ENCODE results near the gene NGF. TPM values are rescaled to one million over a fixed set of nuclear protein-coding genes. Genes with fewer than 3 reads are reported as not detected.

NGF gene
- total RNA-seq, 3 donors from 2014 or later (not counting 1 experiment from before 2014, with no cell fraction given), result not detected

DNA sequence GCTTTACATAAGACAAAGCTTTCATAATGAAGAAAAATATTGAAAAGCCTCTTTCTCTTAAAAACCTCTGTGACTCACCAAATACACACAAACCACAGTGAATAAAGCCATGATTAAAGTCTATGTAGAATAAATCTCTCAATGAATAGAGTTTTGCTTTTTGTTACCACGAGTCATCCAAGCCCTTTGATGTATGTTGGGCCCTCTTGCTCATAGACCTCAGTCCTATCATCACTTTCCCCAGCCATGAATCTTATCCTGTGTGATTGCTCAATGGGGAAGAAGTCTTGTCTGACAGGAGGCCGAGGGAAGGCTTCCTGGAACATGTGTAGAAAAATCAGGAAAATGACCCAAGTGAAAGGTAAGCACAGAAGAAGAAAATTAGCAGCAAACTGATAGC is 60.8 kb downstream of the NGF start:
- Mint-ChIP-seq H3K4me3 (no peak overlapping the region), H3K27me3 (ENCODE audit: low read depth in 2 of 2) (peaks cover 4 to 6% of the 10 kb centered on the region in 2 donors), H3K9me3 (no peaks in the 10 kb centered on the region), H3K4me1 (no peaks in the 10 kb centered on the region), H3K36me3 (no peaks in the 10 kb centered on the region), H3K27ac (no peak overlapping the region)
- TF ChIP-seq, protein P1, sequence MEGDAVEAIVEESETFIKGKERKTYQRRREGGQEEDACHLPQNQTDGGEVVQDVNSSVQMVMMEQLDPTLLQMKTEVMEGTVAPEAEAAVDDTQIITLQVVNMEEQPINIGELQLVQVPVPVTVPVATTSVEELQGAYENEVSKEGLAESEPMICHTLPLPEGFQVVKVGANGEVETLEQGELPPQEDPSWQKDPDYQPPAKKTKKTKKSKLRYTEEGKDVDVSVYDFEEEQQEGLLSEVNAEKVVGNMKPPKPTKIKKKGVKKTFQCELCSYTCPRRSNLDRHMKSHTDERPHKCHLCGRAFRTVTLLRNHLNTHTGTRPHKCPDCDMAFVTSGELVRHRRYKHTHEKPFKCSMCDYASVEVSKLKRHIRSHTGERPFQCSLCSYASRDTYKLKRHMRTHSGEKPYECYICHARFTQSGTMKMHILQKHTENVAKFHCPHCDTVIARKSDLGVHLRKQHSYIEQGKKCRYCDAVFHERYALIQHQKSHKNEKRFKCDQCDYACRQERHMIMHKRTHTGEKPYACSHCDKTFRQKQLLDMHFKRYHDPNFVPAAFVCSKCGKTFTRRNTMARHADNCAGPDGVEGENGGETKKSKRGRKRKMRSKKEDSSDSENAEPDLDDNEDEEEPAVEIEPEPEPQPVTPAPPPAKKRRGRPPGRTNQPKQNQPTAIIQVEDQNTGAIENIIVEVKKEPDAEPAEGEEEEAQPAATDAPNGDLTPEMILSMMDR (IDR thresholded peaks at IDR 0.05), result no peak
- Histone ChIP-seq H3K27me3 (ENCODE audit: control insufficient read depth, insufficient read depth, low read length) (no peaks in the 10 kb centered on the region), H3K4me1 (ENCODE audit: control insufficient read depth, insufficient read depth, low read length) (no peaks in the 10 kb centered on the region), H3K4me3 (ENCODE audit: low read length) (no peak overlapping the region), H3K36me3 (ENCODE audit: control insufficient read depth, insufficient read depth, low read length) (no peaks in the 10 kb centered on the region), H3K27ac (ENCODE audit: low read length) (no peak overlapping the region), H3K9me3 (ENCODE audit: control insufficient read depth, insufficient read depth, low read length) (no peaks in the 10 kb centered on the region)
- DNase-seq (no peak), ATAC-seq (no peak)
- intact Hi-C loops (cut with micrococcal nuclease), result no loop called here
- 73% methylated on average over 2 of the region's 2 CpGs for WGBS (ENCODE audit: insufficient coverage)

DNA sequence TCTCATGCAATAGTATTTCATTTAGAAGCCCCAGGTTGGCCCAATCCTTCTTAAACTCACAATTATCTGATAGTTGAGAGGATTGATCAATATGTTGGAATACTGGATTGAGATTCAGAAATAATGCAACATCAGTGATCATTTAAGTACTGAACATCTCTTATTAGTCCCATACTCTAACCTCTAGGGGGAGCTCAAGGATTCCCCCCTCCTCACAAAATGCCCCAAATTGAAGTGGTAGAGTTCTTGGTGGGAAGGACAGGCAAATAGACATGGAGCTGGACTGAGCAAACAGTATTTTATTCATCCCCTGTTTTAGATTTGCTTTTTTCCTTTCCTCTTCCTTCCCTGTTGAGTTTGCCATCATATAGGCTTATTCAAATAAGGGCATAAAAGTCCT is 62.8 kb downstream of the NGF start:
- intact Hi-C loops (cut with micrococcal nuclease), result no loop called here
- H3K36me3 ChIP-seq (ENCODE audit: control insufficient read depth, insufficient read depth, low read length), result no peaks in the 10 kb centered on the region
- no peak overlapping the region for H3K27ac Mint-ChIP-seq
- H3K4me3 Mint-ChIP-seq, result no peak overlapping the region
- no peak overlapping the region for H3K27ac ChIP-seq (ENCODE audit: low read length)
- no peak for DNase-seq
- no peaks in the 10 kb centered on the region for H3K9me3 Mint-ChIP-seq
- TF ChIP-seq, protein P1 (IDR thresholded peaks at IDR 0.05), result no peak
- H3K4me3 ChIP-seq (ENCODE audit: low read length), result no peak overlapping the region
- no peaks in the 10 kb centered on the region for H3K36me3 Mint-ChIP-seq
- H3K27me3 Mint-ChIP-seq (ENCODE audit: low read depth in 2 of 2), result peaks cover 4 to 6% of the 10 kb centered on the region in 2 donors
- H3K4me1 Mint-ChIP-seq, result no peaks in the 10 kb centered on the region
- H3K27me3 ChIP-seq (ENCODE audit: control insufficient read depth, insufficient read depth, low read length), result no peaks in the 10 kb centered on the region
- ATAC-seq, result no peak
- no peaks in the 10 kb centered on the region for H3K9me3 ChIP-seq (ENCODE audit: control insufficient read depth, insufficient read depth, low read length)
- no peaks in the 10 kb centered on the region for H3K4me1 ChIP-seq (ENCODE audit: control insufficient read depth, insufficient read depth, low read length)

DNA sequence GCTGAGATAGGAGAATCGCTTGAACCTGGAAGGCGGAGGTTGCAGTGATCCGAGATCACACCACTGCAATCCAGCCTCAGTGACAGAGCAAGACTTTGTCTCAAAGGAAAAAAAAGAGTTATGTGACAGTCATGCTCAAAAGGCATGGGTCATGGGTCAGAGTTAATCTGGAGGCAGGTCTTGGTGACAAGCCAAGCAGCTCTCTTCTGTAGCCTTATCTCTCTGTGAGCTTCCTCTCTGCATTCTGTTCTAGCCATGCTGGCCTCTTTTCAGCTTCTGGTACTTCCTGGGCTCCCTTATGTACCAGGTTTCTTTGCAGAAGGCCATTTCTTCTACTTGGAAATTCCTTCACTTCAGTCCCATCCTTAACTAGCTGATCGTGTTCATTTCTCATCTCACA is 63.6 kb downstream of the NGF start:
- H3K9me3 ChIP-seq (ENCODE audit: control insufficient read depth, insufficient read depth, low read length), result no peaks in the 10 kb centered on the region
- no peaks in the 10 kb centered on the region for H3K27me3 ChIP-seq (ENCODE audit: control insufficient read depth, insufficient read depth, low read length)
- H3K27ac ChIP-seq (ENCODE audit: low read length), result no peak overlapping the region
- Mint-ChIP-seq H3K27ac (no peak overlapping the region), H3K36me3 (no peaks in the 10 kb centered on the region), H3K4me1 (no peaks in the 10 kb centered on the region), H3K4me3 (no peak overlapping the region), H3K27me3 (ENCODE audit: low read depth in 2 of 2) (peaks cover 4 to 6% of the 10 kb centered on the region in 2 donors), H3K9me3 (no peaks in the 10 kb centered on the region)
- TF ChIP-seq, protein P1 (IDR thresholded peaks at IDR 0.05), result no peak
- DNase-seq, result no peak
- no peaks in the 10 kb centered on the region for H3K4me1 ChIP-seq (ENCODE audit: control insufficient read depth, insufficient read depth, low read length)
- WGBS (ENCODE audit: insufficient coverage), result 96% methylated on average over 4 of the region's 4 CpGs
- intact Hi-C loops (cut with micrococcal nuclease), result no loop called here
- no peaks in the 10 kb centered on the region for H3K36me3 ChIP-seq (ENCODE audit: control insufficient read depth, insufficient read depth, low read length)
- no peak overlapping the region for H3K4me3 ChIP-seq (ENCODE audit: low read length)
- ATAC-seq, result no peak

DNA sequence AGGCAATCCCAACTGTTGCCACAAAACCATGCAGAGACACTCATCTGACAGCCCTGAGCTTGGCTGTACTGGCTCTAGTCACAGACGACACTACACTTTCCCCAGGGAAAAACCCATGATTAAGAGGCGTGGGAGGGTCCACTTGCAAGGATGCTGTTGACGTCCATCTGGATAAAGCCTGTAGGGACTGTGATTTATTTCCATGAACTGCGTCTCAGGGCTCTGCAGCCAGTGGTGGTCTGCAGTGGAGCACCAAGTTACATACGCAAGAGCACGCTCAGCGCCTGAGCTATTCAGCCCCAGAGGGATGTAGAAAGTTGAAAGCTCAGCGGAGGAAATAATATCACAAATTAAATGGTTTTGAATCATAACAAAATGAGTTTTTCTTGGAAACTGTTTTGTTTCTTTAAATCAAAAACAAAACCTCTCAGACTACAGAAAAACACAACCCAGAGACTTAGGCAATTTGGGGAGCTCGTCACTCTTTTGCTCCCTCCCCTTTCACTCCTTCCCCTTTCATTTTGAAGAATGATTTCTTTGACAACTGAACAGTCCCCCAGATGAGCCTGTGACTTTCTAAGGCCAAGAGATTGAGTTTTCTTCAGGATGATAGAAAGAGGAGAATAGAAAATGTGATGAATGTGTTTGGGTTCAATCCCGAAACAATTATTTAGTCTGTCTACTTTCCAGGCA is 71.2 kb downstream of the NGF start:
- H3K36me3 Mint-ChIP-seq, result no peaks in the 10 kb centered on the region
- DNase-seq (no peak), ATAC-seq (no peak)
- peaks cover 4 to 8% of the 10 kb centered on the region in 2 donors for H3K27me3 Mint-ChIP-seq (ENCODE audit: low read depth in 2 of 2)
- Histone ChIP-seq H3K4me3 (ENCODE audit: low read length) (no peak overlapping the region), H3K36me3 (ENCODE audit: control insufficient read depth, insufficient read depth, low read length) (no peaks in the 10 kb centered on the region), H3K4me1 (ENCODE audit: control insufficient read depth, insufficient read depth, low read length) (no peaks in the 10 kb centered on the region), H3K27ac (ENCODE audit: low read length) (no peak overlapping the region), H3K27me3 (ENCODE audit: control insufficient read depth, insufficient read depth, low read length) (no peaks in the 10 kb centered on the region), H3K9me3 (ENCODE audit: control insufficient read depth, insufficient read depth, low read length) (no peaks in the 10 kb centered on the region)
- no peak overlapping the region for H3K4me3 Mint-ChIP-seq
- TF ChIP-seq, protein P1 (IDR thresholded peaks at IDR 0.05), result no peak
- no peak overlapping the region for H3K27ac Mint-ChIP-seq
- peaks cover 0 to 2% of the 10 kb centered on the region in 2 donors for H3K9me3 Mint-ChIP-seq
- 89% methylated on average over 8 of the region's 10 CpGs for WGBS (ENCODE audit: insufficient coverage)
- intact Hi-C loops (cut with micrococcal nuclease), result no loop called here
- no peaks in the 10 kb centered on the region for H3K4me1 Mint-ChIP-seq
